Body of pancreas (tissue), 4 donors: ENCODE data around the gene FAM163A.

Experiments
- POLR2A ChIP-seq, 3 donors: fragments of 450-650 bp; IDR thresholded peaks; one replicate each; pipeline ENCODE4 v1.6.1; 2016; ENCODE audit warnings: antibody characterized with exemption in 3 of 3, mild to moderate bottlenecking in 2 of 3
- TF ChIP-seq, protein P1 (sequence below), 7 experiments: fragments of 450-650 bp in 4 of 7; fragments of 200-600 bp in 3 of 7; sonication (generic) in 3 of 7; IDR thresholded peaks; one replicate each; pipeline ENCODE4 v1.5.1; 2016 to 2019; ENCODE audit warnings: antibody characterized with exemption in 7 of 7

DNA sequence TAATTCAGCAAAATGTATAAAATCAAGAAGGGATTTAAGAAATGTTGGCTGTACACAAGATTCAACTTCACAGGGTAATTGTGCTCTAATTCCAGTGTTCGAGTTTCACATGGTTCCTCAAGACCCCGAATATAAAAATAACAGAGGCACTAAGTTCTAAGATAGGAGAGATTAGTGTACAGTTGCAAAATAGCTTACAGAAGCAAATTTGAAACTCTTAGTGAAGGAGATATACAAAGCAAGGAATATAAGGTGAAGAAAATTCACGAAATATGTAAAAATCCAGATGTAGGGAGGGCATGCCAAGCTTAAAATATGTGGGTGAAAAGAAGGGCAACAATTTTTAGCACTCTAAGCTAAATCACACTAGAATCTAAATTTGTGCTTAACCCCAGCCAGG lies 105.1 kb downstream of the FAM163A start:
- TF ChIP-seq, protein P1, sequence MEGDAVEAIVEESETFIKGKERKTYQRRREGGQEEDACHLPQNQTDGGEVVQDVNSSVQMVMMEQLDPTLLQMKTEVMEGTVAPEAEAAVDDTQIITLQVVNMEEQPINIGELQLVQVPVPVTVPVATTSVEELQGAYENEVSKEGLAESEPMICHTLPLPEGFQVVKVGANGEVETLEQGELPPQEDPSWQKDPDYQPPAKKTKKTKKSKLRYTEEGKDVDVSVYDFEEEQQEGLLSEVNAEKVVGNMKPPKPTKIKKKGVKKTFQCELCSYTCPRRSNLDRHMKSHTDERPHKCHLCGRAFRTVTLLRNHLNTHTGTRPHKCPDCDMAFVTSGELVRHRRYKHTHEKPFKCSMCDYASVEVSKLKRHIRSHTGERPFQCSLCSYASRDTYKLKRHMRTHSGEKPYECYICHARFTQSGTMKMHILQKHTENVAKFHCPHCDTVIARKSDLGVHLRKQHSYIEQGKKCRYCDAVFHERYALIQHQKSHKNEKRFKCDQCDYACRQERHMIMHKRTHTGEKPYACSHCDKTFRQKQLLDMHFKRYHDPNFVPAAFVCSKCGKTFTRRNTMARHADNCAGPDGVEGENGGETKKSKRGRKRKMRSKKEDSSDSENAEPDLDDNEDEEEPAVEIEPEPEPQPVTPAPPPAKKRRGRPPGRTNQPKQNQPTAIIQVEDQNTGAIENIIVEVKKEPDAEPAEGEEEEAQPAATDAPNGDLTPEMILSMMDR (IDR thresholded peaks at IDR 0.05), result no peak
- TF ChIP-seq POLR2A (IDR thresholded peaks at IDR 0.05), result no peak
